ENCODE results near the gene BAHCC1.
A peak's percentile ranks its signal among the peaks of the same experiment; 100 is the strongest.

Gene BAHCC1

DNA sequence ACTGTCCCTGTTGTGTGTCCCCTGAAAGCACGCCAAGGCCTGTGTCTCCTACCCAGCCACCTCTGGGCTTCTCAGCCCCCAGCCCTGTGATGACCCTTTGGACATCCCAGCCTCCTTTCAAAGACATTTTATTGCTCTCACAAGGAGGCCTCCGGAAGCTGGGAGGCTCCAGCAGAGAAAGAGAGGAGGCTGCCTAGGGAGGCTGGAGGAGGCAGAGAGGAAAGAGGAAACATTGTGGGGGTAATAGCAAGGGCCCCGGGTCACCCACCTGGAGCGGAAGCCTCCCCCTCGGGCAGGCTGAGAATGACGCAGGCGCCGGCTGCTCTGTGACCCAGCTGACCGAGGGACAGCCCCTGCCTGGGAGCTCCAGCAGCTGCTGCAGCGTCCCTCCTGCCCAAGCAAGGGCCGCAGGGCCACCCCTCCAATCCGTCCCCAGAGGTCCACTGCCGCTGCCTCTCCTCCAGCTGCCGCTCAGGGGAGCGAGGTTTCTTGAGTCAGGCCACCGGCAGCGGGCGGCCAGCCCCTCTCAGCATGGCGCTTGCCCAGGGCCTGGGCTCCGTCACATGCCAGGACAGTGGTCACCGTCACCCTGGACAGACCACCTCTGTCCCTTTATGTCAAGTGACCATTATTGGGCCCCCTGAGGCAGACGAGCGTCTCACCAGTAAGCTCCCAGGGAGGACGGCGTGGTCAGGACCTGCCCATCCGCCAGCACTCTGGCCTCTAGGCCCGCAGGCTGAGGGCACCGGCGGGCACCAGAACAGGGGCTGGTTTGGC, 88.0 kb downstream of the BAHCC1 start:
- Histone ChIP-seq H3K27ac (no peak overlapping the region), H3K27me3 (replicated peaks) (no peaks in the 10 kb centered on the region), H3K36me3 (replicated peaks) (no peaks in the 10 kb centered on the region), H3K4me3 (ENCODE audit: low read depth, low read length) (peak overlapping the region; percentile 41)
- TF ChIP-seq, protein P1, sequence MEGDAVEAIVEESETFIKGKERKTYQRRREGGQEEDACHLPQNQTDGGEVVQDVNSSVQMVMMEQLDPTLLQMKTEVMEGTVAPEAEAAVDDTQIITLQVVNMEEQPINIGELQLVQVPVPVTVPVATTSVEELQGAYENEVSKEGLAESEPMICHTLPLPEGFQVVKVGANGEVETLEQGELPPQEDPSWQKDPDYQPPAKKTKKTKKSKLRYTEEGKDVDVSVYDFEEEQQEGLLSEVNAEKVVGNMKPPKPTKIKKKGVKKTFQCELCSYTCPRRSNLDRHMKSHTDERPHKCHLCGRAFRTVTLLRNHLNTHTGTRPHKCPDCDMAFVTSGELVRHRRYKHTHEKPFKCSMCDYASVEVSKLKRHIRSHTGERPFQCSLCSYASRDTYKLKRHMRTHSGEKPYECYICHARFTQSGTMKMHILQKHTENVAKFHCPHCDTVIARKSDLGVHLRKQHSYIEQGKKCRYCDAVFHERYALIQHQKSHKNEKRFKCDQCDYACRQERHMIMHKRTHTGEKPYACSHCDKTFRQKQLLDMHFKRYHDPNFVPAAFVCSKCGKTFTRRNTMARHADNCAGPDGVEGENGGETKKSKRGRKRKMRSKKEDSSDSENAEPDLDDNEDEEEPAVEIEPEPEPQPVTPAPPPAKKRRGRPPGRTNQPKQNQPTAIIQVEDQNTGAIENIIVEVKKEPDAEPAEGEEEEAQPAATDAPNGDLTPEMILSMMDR (IDR thresholded peaks at IDR 0.05; ENCODE audit: low read depth, low read length, missing control alignments) = no peak
- in situ Hi-C loops (cut with HindIII; ENCODE audit: low pct_ligation_motif_present, low sequenced_read_pairs) = no loop called here
- DNase-seq = no peak

DNA sequence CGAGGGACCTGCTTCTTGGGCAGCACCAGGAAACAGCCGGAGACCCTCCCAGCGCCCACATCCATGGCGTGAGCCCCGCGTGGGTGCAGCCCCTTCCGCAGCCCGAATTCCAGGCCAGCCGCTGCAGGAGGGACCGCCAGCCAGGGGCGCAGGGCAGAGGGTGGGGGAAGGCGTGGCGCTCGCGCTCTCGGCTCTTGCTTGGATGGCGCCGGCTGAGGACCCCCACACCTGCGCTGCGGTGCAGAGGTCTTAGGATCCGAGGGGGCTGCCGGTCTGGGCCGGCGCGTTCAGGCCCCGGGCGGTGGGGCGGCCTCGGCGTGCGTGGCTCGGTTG, 88.6 kb downstream of the BAHCC1 start:
- TF ChIP-seq, protein P1 (IDR thresholded peaks at IDR 0.05; ENCODE audit: low read depth, low read length, missing control alignments) = no peak
- Histone ChIP-seq H3K36me3 (replicated peaks) (no peaks in the 10 kb centered on the region), H3K27ac (no peak overlapping the region), H3K27me3 (replicated peaks) (no peaks in the 10 kb centered on the region), H3K4me3 (ENCODE audit: low read depth, low read length) (peak overlapping the region; percentile 41)
- in situ Hi-C loops (cut with HindIII; ENCODE audit: low pct_ligation_motif_present, low sequenced_read_pairs) = no loop called here
- no peak for DNase-seq

DNA sequence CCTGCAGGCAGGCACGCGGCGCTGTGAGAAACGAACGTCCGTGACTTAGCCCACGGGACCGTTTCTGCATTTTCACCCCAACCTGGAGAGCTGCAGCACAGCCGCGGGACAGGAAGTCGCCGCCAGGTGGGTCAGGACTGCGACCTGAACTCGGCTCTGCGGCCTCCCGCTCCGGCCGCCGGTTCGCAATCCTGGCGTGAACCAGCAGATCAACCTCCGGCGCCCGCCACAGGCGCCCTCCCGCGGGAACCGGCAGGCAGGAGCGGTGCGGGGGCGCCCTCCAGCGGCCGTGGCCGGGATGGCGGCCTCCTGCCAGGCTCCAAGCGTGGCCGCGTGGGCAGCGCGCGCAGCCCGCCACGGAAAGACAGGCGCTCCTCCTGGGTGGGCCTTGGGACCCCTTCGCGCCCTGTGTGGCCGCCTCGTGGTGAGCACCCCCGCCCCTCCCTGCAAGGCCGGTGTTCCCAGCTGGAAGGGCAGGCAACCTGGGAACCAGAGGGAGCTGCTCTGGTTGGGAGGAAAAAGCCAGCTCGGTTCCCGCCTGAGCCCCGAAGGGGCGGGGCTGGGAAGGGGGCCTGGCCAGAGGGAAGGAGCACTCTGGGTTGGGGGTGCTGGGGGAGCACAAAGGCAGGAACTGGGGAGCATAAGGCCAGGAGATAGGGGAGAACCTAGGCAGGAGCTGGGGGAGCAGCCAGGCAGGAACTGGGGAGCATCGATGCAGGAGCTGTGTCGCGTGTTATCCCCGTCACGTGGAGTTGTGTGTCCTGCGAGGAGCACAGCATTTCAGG, 89.1 kb downstream of the BAHCC1 start:
- TF ChIP-seq, protein P1 (IDR thresholded peaks at IDR 0.05; ENCODE audit: low read depth, low read length, missing control alignments) = peak; percentile 54

DNA sequence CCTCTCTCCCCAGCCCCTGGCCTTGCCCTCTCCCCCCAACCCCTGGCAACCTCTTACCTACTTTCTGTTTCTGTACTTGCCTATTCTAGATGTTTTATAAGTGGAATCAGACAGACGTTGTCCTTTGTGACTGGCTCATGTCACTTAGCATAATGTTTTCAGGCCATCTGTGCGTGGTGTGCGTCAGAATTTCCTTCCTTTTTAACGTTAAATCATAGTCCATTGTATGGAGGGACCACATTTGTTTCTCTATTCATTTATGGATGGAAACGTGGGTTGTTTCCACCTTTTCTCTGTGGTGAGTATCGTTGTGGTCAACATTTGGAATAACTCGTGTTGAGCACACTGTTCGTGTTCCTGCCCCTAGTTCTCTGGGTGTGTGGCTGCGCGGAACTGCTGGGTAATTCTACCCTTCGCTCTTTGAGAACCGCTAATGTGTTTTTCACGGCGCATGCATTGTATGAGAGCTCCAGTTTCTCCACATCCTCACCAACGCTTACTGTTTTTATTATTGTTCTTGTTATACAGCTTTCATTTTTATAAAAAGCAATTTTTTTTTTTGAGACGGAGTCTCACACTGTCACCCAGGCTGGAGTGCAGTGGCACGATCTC, 91.0 kb downstream of the BAHCC1 start:
- DNase-seq = no peak
- Histone ChIP-seq H3K27ac (no peak overlapping the region), H3K27me3 (replicated peaks) (no peaks in the 10 kb centered on the region), H3K36me3 (replicated peaks) (no peaks in the 10 kb centered on the region), H3K4me3 (ENCODE audit: low read depth, low read length) (no peak overlapping the region)
- TF ChIP-seq, protein P1 (IDR thresholded peaks at IDR 0.05; ENCODE audit: low read depth, low read length, missing control alignments) = no peak
- in situ Hi-C loops (cut with HindIII; ENCODE audit: low pct_ligation_motif_present, low sequenced_read_pairs) = no loop called here

More for the DNA sequence above, 89.1 kb downstream of the BAHCC1 start:
- in situ Hi-C loops (cut with HindIII; ENCODE audit: low pct_ligation_motif_present, low sequenced_read_pairs) = no loop called here
- DNase-seq = peak; percentile 59
- Histone ChIP-seq H3K27ac (no peak overlapping the region), H3K4me3 (ENCODE audit: low read depth, low read length) (peak overlapping the region; percentile 45), H3K36me3 (replicated peaks) (no peaks in the 10 kb centered on the region), H3K27me3 (replicated peaks) (no peaks in the 10 kb centered on the region)

DNA sequence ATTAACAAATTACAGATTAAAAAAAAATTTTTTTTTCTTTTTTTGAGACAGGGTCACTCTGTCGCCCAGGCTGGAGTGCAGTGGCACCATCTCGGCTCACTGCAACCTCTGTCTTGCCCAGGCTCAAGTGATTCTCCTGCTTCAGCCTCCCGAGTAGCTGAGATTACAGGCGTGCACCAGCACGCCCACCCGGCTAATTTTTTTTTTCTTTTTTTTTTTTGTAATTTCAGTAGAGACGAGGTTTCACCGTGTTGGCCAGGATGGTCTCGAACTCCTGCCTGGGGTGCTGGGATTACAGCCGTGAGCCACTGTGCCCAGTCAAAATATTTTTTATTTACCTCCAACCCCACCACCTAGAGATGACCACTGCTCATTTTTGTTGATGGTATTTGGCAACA, 91.8 kb downstream of the BAHCC1 start:
- H3K27ac ChIP-seq = no peak overlapping the region
- H3K36me3 ChIP-seq (replicated peaks) = no peaks in the 10 kb centered on the region
- no peak overlapping the region for H3K4me3 ChIP-seq (ENCODE audit: low read depth, low read length)
- TF ChIP-seq, protein P1 (IDR thresholded peaks at IDR 0.05; ENCODE audit: low read depth, low read length, missing control alignments) = no peak
- no peaks in the 10 kb centered on the region for H3K27me3 ChIP-seq (replicated peaks)
- in situ Hi-C loops (cut with HindIII; ENCODE audit: low pct_ligation_motif_present, low sequenced_read_pairs) = no loop called here
- no peak for DNase-seq
